ENCODE results near the gene MED1.

MED1 gene

GRCh38 chr17:39408360-39408759, 42.7 kb downstream of the MED1 start:
- DNase-seq (ENCODE audit: insufficient read length, low spot score) = no peak
- no peak for TF ChIP-seq CTCF (IDR thresholded peaks at IDR 0.05; ENCODE audit: insufficient read depth, missing control alignments)
- FAIRE-seq = no peak

GRCh38 chr17:39406951-39407350, 44.1 kb downstream of the MED1 start:
- TF ChIP-seq CTCF (IDR thresholded peaks at IDR 0.05; ENCODE audit: insufficient read depth, missing control alignments) = no peak
- no peak for DNase-seq (ENCODE audit: insufficient read length, low spot score)
- no peak for FAIRE-seq

- DNase-seq (ENCODE audit: insufficient read length, low spot score) = no peak
- no peak for TF ChIP-seq CTCF (IDR thresholded peaks at IDR 0.05; ENCODE audit: insufficient read depth, missing control alignments)
- FAIRE-seq = no peak
Measured at GRCh38 chr17:39405436-39405835, 45.6 kb downstream of the MED1 start.

DNA sequence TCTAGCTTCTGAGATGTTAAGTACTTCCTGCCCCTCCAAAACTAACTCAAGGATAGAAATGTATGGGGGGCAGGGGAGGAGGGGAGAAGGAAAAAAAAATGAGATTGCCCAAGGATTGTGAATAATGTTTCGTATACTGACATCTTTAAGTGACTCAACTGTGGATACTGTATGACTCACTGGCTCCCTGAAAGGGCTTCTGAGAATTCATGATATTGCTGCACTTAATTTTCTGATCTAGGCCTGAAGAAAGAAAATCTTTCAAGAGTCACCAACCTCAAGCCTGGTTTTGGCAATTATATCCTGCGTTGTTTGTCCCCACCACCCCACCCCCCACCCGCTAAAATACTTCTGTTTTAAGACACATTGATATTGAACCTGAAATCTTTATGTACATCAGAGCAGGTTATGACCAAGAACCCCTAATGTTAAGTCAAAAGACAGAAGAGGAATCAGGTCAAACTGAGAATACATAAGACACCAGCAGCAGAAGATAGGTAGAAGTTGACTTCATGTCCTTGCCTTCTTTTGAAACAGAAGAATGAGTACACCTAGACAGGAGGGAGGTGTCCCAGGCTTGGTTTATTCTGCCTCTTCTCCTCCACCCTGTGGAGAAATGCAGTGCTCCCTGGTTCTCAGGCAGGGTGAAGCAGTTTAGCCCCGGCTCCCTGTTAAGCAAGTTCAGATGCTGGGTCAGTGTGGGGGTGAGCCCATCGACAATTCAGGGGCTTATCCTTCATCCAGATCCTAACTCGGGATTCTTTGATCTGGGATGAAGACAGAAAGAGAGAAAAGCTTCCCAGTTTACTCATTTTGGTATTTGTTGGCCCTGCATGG, 46.3 kb downstream of the MED1 start:
- no peak for FAIRE-seq
- no peak for DNase-seq (ENCODE audit: insufficient read length, low spot score)
- TF ChIP-seq CTCF (IDR thresholded peaks at IDR 0.05; ENCODE audit: insufficient read depth, missing control alignments) = no peak

GRCh38 chr17:39402890-39403605, 48.0 kb downstream of the MED1 start:
- no peak for FAIRE-seq
- no peak for TF ChIP-seq CTCF (IDR thresholded peaks at IDR 0.05; ENCODE audit: insufficient read depth, missing control alignments)

GRCh38 chr17:39402244-39402889, 48.7 kb downstream of the MED1 start:
- peak; percentile 65 for DNase-seq (ENCODE audit: insufficient read length, low spot score)
- no peak for TF ChIP-seq CTCF (IDR thresholded peaks at IDR 0.05; ENCODE audit: insufficient read depth, missing control alignments)
- no peak for FAIRE-seq

More at GRCh38 chr17:39402890-39403605, 48.0 kb downstream of the MED1 start:
- no peak for DNase-seq (ENCODE audit: insufficient read length, low spot score)
